A204.1 (cell line): Measurements from ENCODE around the gene TSC22D3.
"Not testable (repeated sequence)": the region's sequence is repeated elsewhere in the genome, so short reads cannot be mapped to it uniquely, and the experiment has no call there.

ENCODE experiments used
- FAIRE-seq: peaks from 2 replicates; lab custom pipeline; 2012; peaks lifted over from hg19 to GRCh38; lab: Jason Lieb, UNC

TSC22D3 gene

GRCh38 chrX:107682256-107682655 is 93.3 kb downstream of the TSC22D3 start:
- no peak for FAIRE-seq

DNA sequence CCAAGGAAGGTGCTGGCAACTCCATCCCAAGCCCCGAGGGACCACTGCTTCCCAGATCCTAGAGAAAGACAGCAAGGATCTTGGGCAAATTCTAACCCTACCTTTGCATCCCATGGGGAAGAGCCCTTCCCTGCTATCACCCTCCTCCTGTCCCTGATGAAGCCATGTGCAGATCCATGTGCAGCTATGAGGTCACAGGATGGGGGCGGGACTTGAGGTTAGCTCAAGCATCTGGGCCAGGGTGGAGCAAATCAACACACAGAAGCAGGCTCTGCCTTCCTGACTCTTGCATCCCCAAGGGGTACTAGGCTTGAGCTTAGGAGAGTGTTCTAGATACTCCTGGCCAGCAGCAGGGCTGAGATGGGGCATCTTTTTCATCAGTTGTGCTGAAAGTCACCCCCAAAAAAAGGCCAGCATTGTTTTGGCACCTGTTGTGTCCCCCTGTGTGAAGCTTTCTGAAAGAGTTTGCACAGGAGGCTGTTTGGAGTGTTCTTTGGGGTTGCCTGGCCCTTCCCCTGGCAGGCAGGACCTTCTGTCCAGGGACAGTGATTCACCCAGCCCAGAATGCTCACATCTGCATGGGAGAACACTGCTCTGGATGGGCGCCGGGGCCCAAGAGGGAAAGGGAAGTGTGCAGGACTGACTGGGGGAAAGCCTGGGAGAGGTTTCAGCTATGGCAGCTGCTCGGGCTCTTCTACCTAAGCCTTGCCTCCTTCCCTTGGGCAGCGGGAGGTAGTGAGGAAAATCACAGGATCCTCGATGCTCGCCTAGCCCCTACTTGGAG is 96.4 kb downstream of the TSC22D3 start:
- no peak for FAIRE-seq

GRCh38 chrX:107677909-107678308 is 97.7 kb downstream of the TSC22D3 start:
- FAIRE-seq, result no peak

DNA sequence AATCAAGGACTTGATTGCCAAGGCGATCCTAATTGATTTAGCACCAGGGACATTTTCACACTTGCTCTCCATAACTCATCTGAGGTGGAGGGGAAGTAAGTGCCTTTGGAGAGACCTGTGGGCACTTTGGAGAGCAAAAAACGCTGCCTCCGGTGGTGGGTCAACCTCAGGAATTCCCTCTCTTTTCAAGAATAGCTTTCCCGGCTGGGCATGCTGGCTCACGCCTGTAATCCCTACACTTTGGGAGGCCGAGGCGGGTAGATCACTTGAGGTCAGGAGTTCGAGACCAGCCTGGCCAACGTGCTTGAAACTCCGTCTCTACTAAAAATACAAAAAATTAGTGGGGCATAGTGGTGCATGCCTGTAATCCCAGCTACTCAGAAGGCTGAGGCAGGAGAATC is 98.1 kb downstream of the TSC22D3 start:
- no peak for FAIRE-seq

GRCh38 chrX:107676559-107677378 is 98.8 kb downstream of the TSC22D3 start:
- FAIRE-seq, result no peak

DNA sequence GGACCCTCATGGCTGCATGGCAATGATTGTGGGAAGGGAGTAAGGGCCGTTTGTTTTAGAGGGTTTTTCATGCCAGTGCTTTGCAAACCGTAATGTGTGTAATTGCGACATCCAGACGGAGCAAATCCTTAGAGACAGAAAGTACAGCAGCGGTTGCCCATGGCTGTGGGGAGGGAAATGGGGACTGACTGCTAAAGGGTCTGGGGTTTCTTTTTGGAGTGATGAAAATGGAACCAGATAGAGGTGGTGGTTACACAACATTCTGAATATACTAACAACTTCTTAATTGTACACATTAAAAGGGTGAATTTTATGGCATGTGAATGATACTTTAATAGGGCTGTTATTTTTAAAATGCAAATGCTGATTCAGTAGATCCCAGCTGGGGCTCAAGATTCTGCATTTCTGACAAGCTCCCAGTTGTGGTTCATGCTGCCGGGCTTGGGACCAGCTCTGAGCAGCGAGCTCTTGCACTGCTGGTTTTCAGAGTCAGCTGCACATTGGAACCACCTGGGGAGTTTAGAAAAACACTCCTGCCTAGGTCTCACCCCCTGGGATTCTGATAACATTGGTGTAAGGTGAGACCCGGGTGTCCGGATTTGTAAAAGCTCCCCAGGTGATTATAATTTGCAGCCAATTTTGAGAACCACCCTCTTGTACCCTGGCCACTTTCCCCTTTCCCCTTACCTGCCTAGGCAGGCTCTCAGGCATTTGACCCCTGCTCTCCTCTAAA is 99.6 kb downstream of the TSC22D3 start:
- no peak for FAIRE-seq

DNA sequence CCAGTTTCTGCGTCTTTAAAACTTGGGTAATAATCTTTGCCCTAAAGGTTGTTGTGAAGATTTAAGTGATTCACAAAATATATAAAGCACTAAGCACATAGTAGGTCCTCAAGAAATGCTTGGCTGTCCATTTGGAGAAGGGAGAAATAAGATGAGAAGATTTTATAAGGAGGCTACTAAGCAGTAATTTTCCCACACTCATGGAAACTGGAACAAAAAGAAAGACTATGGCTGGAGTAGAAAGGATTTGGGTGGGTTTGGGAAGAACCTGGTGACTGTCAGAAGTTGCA is 100.3 kb downstream of the TSC22D3 start:
- FAIRE-seq, result no peak

DNA sequence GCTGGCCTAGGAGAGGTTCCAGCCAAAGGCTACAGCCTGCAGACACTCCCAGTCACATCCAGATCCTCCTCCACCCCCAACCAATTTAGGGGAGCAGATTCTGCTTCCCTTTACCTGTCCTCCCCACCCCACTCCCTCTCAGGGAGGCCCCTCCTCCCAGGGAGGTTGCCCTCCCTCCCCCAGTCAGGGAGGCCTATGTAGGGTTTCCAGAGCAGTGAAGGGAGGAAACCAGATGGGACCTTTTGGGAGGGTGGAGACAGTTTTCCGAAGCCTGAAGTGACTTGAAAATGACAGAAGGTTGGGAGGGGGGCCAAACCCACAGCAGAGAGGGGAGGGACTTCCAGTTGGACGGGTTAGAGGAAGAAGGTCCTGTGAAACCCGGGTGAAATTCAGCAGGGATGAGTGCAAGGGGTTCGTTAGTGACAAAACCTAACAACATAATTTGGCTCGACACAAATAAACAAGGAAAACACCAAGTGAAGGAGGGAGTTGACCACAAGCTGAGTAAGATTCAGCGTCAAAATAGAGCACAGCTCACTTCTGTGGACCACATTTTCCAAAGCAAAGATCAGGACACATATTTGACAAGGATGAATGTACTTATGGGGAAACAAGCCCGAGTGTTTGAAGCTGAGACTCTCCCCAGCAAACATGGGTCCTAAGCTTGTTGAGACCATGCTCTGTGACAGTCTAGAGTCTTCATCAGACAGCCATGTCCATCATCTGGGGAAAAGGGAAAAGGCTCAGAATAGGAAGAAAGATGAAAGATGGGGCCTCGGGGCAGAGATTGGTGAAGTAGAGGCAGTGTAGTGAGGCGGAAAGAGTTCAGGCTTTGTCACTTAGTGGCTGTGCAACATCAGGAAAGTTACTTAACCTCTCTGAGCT is 100.9 kb downstream of the TSC22D3 start:
- FAIRE-seq, result no peak

- no peak for FAIRE-seq
These were observed 101.6 kb downstream of the TSC22D3 start for GRCh38 chrX:107673933-107674479.

DNA sequence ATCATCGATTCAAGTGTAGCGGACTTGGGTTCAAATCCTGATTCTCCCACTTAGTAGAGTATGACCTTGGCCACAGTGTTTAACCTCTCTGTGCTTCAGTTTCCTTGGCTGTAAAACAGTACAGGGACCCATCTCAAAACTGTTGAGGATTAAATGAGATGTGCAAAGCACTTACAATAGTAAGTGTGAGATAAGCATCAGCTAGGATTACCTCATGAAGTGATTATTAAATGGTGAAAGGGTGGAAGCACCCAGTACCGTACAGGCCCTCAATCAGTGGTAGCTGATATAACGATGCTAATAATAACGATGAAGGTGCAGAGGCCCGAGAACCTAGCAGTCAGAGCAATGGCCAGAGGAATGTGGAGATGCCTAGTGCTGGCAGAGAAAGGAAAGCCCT is 102.2 kb downstream of the TSC22D3 start:
- no peak for FAIRE-seq

GRCh38 chrX:107672955-107673378 is 102.6 kb downstream of the TSC22D3 start:
- FAIRE-seq, result no peak

- not testable (repeated sequence) for FAIRE-seq
These were observed 104.3 kb downstream of the TSC22D3 start for GRCh38 chrX:107671256-107671655.

DNA sequence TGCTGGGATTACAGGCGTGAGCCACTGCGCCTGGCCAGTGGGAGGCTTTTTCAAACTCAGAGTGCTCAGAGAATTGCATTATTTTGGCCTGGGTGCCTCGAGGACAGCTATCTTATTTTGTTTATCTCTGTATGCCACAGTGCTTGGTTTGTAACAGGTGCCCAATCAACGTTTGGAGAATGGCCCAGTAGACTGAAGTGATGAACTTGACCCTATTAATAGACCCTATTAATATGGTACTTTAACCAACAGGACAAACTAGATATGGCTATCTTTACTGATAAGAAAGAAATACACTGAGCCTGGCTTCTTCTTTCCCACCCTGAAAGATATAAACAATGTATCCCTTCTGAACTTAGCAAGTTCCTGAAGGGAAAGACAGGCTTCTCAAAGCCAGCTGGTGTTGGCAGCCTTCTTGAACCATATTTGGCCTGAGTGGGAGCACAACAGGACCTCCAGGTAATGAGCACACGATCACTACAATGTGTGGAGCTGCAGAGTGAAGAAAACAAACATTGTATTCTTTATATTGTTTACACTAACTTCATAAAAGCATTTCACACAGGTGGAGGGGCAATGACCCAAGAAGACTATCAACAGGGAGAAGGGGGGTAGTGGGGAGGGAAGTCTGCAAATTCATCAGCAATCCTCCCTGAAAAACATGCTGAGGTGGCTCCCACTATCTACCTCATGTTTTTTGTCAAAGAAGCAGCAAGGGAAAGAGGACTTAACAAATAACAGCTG is 105.5 kb downstream of the TSC22D3 start:
- FAIRE-seq, result no peak

DNA sequence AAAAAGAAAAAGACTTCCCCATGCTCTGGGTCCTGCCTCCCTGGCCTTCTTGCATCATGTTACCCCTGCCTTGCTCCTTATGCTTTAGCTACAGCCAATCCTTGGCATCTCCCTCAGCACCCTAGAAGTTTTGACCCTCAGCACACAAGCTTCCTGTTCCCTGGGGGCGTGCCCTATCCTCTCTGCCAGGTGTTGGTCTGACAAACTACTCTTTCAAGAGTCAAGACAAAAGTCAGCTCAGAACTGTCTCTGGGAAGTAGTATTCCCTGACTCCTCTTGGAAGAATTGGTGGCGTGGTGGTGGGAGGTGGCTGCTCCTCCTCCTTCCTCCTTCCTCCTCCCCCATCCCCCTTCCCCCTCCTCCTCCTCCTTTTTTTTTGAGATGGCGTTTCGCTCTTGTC is 106.3 kb downstream of the TSC22D3 start:
- FAIRE-seq, result no peak

GRCh38 chrX:107668710-107669109 is 106.9 kb downstream of the TSC22D3 start:
- FAIRE-seq, result not testable (repeated sequence)

GRCh38 chrX:107667426-107667825 is 108.2 kb downstream of the TSC22D3 start:
- no peak for FAIRE-seq

- FAIRE-seq, result no peak
These were observed 108.7 kb downstream of the TSC22D3 start for GRCh38 chrX:107666931-107667330.
